Heart left ventricle (tissue), 16 donors: ENCODE results near the gene LGALS9. TPM values are rescaled to one million over a fixed set of nuclear protein-coding genes. Genes with fewer than 3 reads are reported as not detected.

ENCODE experiments used
- ATAC-seq, 4 donors: fragments of 200-7000 bp; cut with Tn5 transposase; one replicate each; pipeline ENCODE4 v1.9.1; 2020 to 2022; ENCODE audit warnings: moderate library complexity in 4 of 4, mild to moderate bottlenecking in 3 of 4, moderate number of reproducible peaks in 1 of 4
- DNase-seq, 5 donors: peaks; one replicate each; pipeline ENCODE4 v3.0.0-alpha.2; 2020
- H3K27ac ChIP-seq, 12 donors: fragments of 200-600 bp; sonication (generic) in 4 of 12; one replicate each; pipeline versions ENCODE4 v1.5.0 to v1.8.0; 2016 to 2022; ENCODE audit warnings: mild to moderate bottlenecking in 2 of 12
- H3K27me3 ChIP-seq, 9 donors: fragments of 200-600 bp; sonication (generic) in 2 of 9; one replicate each; pipeline versions ENCODE4 v1.5.1 to v1.8.0; 2016 to 2022; ENCODE audit warnings: mild to moderate bottlenecking in 3 of 9
- H3K36me3 ChIP-seq, 9 donors: fragments of 200-600 bp; sonication (generic) in 2 of 9; one replicate each; pipeline versions ENCODE4 v1.5.0 to v1.8.0; 2018 to 2022; ENCODE audit warnings: mild to moderate bottlenecking in 2 of 9
- H3K4me1 ChIP-seq, 12 donors: fragments of 200-600 bp; sonication (generic) in 4 of 12; one replicate each; pipeline versions ENCODE4 v1.5.0 to v1.8.0; 2016 to 2022; ENCODE audit warnings: mild to moderate bottlenecking in 3 of 12
- H3K4me3 ChIP-seq, 12 donors: fragments of 200-600 bp; sonication (generic) in 4 of 12; one replicate each; pipeline versions ENCODE4 v1.5.0 to v1.8.0; 2017 to 2022; ENCODE audit warnings: mild to moderate bottlenecking in 9 of 12, moderate library complexity in 4 of 12
- H3K9me3 ChIP-seq, 12 donors: fragments of 200-600 bp; sonication (generic) in 4 of 12; one replicate each; pipeline versions ENCODE4 v1.5.0 to v1.8.0; 2016 to 2022; ENCODE audit warnings: mild to moderate bottlenecking in 1 of 12
- CTCF ChIP-seq, 12 donors: fragments of 200-600 bp; sonication (generic) in 4 of 12; IDR thresholded peaks; one replicate each; pipeline versions ENCODE4 v1.5.0 to v1.8.0; 2018 to 2022; ENCODE audit warnings: antibody characterized with exemption in 12 of 12, mild to moderate bottlenecking in 5 of 12
- POLR2A ChIP-seq, 2 donors: fragments of 450-650 bp; IDR thresholded peaks; one replicate each; pipeline ENCODE4 v1.6.1; 2017; ENCODE audit warnings: antibody characterized with exemption in 2 of 2, mild to moderate bottlenecking in 2 of 2, moderate library complexity in 2 of 2
- WGBS, 4 donors: extraction: QIAGEN DNeasy Blood & Tissue Kit in 2 of 4; methylation state at CpG; one replicate each; pipeline versions ENCODE4 v1.1.5 to v1.1.7; 2013 to 2018; 5-methylcytosine and 5-hydroxymethylcytosine counted together
- intact Hi-C, 10 donors: fragments of 100-400 bp; cut with DNase I; formaldehyde crosslinking; loops; one replicate each; pipeline versions ENCODE4 v1.11.1 to v1.14.2; 2022
- polyA plus RNA-seq, 2 donors: library from polyadenylated mRNA; stranded (reverse); fragments of 200-250 nt; gene quantifications; one replicate each; pipeline ENCODE4 v1.2.3, GENCODE V29; 2013
- total RNA-seq, 9 donors: library from RNA; depleted of rRNA in 2 of 9; stranded (reverse); fragments of >200 nt in 2 of 9; fragmentation: NEBNext Ultra II Directional in 3 of 9; extraction: Animal tissue kit (Norgen Biotek cat#: 25700) in 3 of 9; gene quantifications; one replicate each; pipeline versions ENCODE4 v1.1.0 to v1.2.4, GENCODE V29; 2016 to 2023
- donor health status: ischemic (EF 13 %, LVEDD 7.1; RV severe dilation, severe dysfunction).
- donor health status: healthy with polysubstance abuse.
- donor health status: DM: no; HTN: yes; CAD: no.
- donor health status: DM: no; HTN: no; CAD: no.
- donor health status: ischemic (EF 25% LVEDD 6.9; RV normal size, moderate dysfunction).
- donor health status: ischemic (EF 25% LVEDD 5.7; RV mildly dilated, moderate dysfunction).
- donor health status: healthy.
- donor health status: DM: yes; HTN: yes; CAD: no.
- donor health status: ischemic (EF 35%, LVEDD 5.7; RV mildly dilated, moderate dysfunction).
- donor health status: nonischemic (EF 11% LVEDD 7.7; RV severe dilation, severe dysfunction).
- donor health status: DM: yes; HTN: yes; CAD: no.
- donor health status: PGD.
- donor health status: ischemic (EF 29% LVEDD 5.4; RV normal size, mild dysfunction).
- donor health status: nonischemic (EF 23%, LVEDD 6.1; RV moderate dilation, normal function).

Gene LGALS9
- total and polyA plus RNA-seq, 11 donors: 7.9 to 173 (median 22.1) TPM

GRCh38 chr17:27609611-27610303 lies 21.2 kb upstream of the LGALS9 start:
- peak in 3 of 5 donors; percentile 29 to 63 (median 59) for DNase-seq

DNA sequence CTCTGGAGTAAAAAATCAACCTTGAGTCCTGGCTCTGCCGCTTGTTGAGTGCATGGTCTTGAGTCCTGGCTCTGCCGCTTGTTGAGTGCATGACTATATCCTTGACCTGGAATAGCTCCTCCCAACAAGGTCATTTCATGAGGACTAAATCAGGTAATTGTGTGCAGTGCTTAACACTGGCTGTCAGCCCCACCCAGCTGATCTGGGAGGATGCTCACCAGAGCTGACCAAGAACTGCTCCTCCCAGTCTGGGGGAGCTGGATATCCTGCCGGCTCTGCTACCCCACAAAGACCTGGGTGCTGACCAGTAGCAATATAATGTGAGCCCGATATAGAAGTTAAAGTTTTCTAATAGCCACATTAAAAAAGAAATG lies 20.7 kb upstream of the LGALS9 start:
- TF ChIP-seq POLR2A (IDR thresholded peaks at IDR 0.05) (no peak), CTCF (IDR thresholded peaks at IDR 0.05) (no peak)
- 83 to 88% (median 87%) methylated on average over 4 of the region's 4 CpGs for WGBS, 4 donors
- intact Hi-C loops: loop anchor here in 3 of 10 donors (2.0 to 5.0 kb wide), 3 partner anchors 41 to 147 kb away; no protein-coding TSS in a partner anchor
- Histone ChIP-seq H3K27ac (peak overlapping the region in 1 of 12 donors; percentile 34), H3K4me1 (peaks cover 0 to 10% (median 0%) of the 10 kb centered on the region in 12 donors), H3K9me3 (no peaks in the 10 kb centered on the region), H3K27me3 (no peaks in the 10 kb centered on the region), H3K4me3 (no peak overlapping the region), H3K36me3 (peaks cover 0 to 99% (median 85%) of the 10 kb centered on the region in 9 donors)
- ATAC-seq: peak in 2 of 4 donors; percentile 19 to 25
- peak in 1 of 5 donors; percentile 14 for DNase-seq

More at GRCh38 chr17:27609611-27610303, 21.2 kb upstream of the LGALS9 start:
- H3K27ac ChIP-seq: peak overlapping the region in 1 of 12 donors; percentile 34
- ATAC-seq: peak; percentile 45 to 81 (median 72)
- intact Hi-C loops: loop anchor here in 9 of 10 donors (1.0 to 10.0 kb wide), 7 partner anchors 41 to 263 kb away; no protein-coding TSS in a partner anchor
- H3K36me3 ChIP-seq: peaks cover 0 to 99% (median 85%) of the 10 kb centered on the region in 9 donors
- TF ChIP-seq POLR2A (IDR thresholded peaks at IDR 0.05) (no peak), CTCF (IDR thresholded peaks at IDR 0.05) (peak; percentile 43 to 71 (median 64))
- H3K4me3 ChIP-seq: no peak overlapping the region
- H3K9me3 ChIP-seq: no peaks in the 10 kb centered on the region
- peaks cover 0 to 10% (median 0%) of the 10 kb centered on the region in 12 donors for H3K4me1 ChIP-seq
- 71 to 82% (median 78%) methylated on average over 9 to 11 of the region's 11 CpGs for WGBS, 4 donors
- H3K27me3 ChIP-seq: no peaks in the 10 kb centered on the region

GRCh38 chr17:27612160-27612770 lies 18.7 kb upstream of the LGALS9 start:
- Histone ChIP-seq H3K4me3 (no peak overlapping the region), H3K36me3 (peaks cover 0 to 98% (median 80%) of the 10 kb centered on the region in 9 donors), H3K4me1 (peaks cover 0 to 10% (median 0%) of the 10 kb centered on the region in 12 donors), H3K27me3 (no peaks in the 10 kb centered on the region), H3K9me3 (no peaks in the 10 kb centered on the region), H3K27ac (peak overlapping the region in 2 of 12 donors; percentile 39)
- no peak for DNase-seq
- WGBS, 4 donors: 86 to 92% (median 88%) methylated on average over 3 of the region's 3 CpGs
- no peak for TF ChIP-seq POLR2A (IDR thresholded peaks at IDR 0.05)
- TF ChIP-seq CTCF (IDR thresholded peaks at IDR 0.05): no peak
- intact Hi-C loops: loop anchor here in 2 of 10 donors (5.0 kb wide), 2 partner anchors 140 to 145 kb away; no protein-coding TSS in a partner anchor
- ATAC-seq: no peak

DNA sequence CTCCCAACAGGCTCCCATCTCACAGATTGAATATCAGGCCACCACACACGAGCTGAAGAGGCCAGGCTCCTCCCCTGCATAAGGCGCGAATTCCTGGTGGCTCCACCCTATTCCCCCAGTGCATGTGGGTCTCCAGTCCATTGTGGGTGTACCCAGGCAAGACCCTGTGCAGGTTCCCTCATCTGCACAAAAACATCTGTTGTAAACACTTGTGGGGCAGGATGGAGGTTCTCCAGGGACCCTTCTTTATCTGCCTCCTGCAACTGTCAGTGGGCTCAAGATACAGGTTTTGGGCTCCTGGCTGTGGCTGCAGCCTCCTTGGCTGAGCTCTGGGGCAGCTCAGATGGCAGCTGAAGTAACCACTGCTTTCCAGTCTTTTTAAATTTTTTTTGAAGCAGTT lies 17.6 kb upstream of the LGALS9 start:
- WGBS, 4 donors: 82 to 94% (median 87%) methylated on average over 3 of the region's 3 CpGs
- DNase-seq (no peak), ATAC-seq (no peak)
- no peak for TF ChIP-seq POLR2A (IDR thresholded peaks at IDR 0.05)
- no peak for TF ChIP-seq CTCF (IDR thresholded peaks at IDR 0.05)
- Histone ChIP-seq H3K27ac (no peak overlapping the region), H3K4me3 (no peak overlapping the region), H3K9me3 (no peaks in the 10 kb centered on the region), H3K27me3 (no peaks in the 10 kb centered on the region), H3K36me3 (peaks cover 0 to 98% (median 81%) of the 10 kb centered on the region in 9 donors), H3K4me1 (peaks cover 0 to 10% (median 0%) of the 10 kb centered on the region in 12 donors)
- intact Hi-C loops: loop anchor here in 2 of 10 donors (5.0 kb wide), 2 partner anchors 139 to 144 kb away; no protein-coding TSS in a partner anchor
